Frontal cortex (tissue), 4 donors: Measurements from ENCODE around the gene NUDT11. TPM values are rescaled to one million over a fixed set of nuclear protein-coding genes. Genes with fewer than 3 reads are reported as not detected.
A peak's percentile ranks its signal among the peaks of the same experiment; 100 is the strongest.
"Not testable (repeated sequence)": the region's sequence is repeated elsewhere in the genome, so short reads cannot be mapped to it uniquely, and the experiment has no call there.

Experiments used
- DNase-seq, 2 donors: peaks; one replicate each; pipeline ENCODE4 v3.0.0; 2012; ENCODE audit warnings: low spot score in 2 of 2
- FAIRE-seq: peaks from 2 replicates; lab custom pipeline; 2012; peaks lifted over from hg19 to GRCh38; lab: Jason Lieb, UNC
- total RNA-seq: library from RNA; depleted of rRNA; stranded (reverse); fragments of >200 nt; gene quantifications from one replicate; pipeline ENCODE4 v1.2.3, GENCODE V29; 2014
- donor health status: control.
- donor health status: control.
- donor health status: control.

The NUDT11 gene
- 115 TPM for total RNA-seq

DNA sequence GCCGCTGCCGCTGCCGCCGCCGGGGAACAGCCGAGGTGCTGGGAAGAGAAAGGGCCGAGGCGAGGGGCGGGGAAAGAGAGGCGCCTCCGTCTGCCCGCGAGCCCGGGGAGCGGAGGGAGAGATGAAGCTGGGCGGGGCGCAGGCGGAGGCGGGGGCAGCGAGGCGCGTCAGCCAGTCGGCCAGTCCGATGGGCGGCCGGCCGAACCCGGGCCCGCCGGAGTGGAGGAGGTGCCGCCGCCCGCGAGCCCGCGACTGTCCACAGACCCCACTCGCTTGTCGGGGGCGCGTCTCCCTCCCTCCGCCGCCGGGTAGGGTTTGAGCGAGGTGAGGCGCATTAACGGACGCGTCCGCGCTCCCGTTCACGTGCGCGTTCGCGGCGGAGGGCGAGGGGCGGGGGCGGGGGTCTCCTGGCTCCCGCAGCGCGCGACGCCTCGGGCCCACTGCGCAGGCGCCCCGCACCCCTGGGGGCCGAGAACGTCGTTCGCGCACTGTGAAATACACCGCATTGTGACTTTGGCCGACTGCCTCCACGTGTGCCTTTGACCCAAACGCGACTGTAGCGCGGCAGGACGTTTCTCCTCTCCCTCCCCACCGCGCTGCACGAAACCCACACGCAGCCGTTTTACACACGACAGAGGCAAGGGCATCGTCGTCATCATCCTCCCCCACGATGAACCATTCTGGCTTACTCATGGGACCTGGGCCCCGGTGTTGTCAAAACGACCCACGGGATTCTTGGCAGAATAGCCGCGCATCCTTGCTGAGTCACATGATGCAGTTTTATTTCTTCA is at the start of gene NUDT11:
TSS of gene NUDT11 (minus strand) at position 92 of the 791 bp plus-strand sequence. CDS start 148 bp downstream, outside the sequence.
- FAIRE-seq (no peak), DNase-seq (peak; percentile 28 to 33)

DNA sequence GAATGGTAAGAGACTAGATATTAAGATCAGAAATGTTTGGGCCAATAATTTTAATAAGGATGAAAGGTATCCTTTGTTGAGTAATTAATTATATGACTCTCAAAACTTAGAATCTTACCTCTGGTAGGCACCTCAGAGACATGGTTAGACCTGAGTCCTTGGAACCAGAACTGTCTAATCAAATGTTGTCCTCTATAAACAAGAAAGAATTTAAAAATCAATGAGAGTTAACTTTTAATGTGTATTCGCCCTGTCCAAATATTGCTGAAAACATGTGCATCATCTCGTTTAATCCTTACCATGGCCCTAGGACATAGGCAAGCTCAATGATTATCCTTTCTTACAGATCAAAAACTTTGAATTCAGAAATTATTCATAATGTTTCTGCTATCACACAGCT is 24.0 kb upstream of the NUDT11 start:
- DNase-seq (no peak), FAIRE-seq (no peak)

DNA sequence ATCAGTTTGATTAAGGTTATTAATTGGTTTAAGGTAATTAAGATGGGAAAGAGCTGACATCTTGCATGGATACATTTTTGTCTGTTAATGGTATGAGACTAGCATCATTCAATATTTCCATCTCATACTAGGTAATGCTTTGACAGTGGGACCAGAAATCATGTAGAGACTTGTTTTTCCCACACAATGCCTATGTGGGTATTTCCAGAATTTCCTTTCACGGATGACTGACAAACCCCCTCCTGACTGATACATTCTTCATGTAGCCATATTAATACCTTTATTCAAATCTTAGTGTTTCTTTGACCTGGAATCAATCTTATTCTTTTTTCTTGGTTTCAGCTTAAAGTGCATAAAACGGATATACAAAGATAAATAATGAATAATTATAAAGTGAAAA is 22.7 kb upstream of the NUDT11 start:
- DNase-seq, FAIRE-seq: not testable (repeated sequence)

DNA sequence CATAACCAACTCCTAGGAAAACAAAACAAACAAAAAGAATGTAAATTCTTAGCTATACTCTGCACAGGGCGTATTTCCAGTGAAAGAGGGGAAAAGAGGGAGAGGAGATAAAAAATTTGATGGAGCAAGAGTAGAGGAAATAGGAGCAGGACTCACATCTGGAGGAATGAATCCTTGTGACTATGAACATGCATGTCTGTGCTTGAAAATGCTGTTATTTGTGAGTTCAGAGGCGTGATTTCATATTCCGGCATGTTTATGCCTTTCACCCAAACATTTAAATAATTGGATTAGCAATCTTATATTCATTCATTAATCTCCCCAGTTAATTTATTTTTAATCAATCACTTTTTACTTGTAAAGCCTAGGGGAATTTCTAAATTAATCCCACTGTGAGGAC is 11.2 kb upstream of the NUDT11 start:
- DNase-seq (no peak), FAIRE-seq (no peak)

DNA sequence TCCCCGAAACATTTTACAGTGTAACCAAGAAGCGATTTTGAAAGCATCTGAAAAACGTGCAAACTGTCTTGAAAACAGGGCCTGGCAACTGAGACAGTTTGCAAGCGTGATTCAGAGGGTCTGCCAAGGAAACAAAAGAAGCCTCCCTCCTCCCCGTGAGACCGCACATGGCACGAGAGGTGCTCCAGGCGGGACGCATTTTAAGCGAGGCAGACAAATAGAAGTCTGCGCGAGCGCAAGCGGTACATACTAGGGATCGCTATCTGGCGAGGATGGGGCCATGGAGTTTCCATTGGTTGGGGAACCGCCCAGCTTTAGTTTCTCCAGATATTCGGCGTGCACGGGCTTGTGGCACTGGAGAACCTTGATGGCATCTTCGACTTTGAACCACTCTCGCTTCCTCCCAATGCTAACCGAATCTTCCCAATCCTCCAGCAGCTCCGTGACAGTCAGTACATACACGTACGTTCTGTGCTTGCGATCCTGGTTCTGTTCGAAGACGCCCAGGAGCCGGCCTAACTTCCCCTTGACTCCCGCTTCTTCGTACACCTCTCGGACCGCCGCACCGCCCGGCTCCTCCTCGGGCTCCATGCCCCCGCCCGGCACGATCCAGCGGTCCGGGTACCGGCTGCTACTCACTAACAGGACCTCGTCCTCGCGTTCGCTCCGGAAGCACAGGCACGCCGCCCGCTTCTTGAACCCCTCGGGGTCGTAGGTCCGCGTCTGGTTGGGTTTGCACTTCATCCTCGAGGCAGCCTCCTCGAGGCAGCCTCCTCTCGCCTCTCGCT is 497 bp downstream of the NUDT11 start:
- not testable (repeated sequence) for DNase-seq, FAIRE-seq

DNA sequence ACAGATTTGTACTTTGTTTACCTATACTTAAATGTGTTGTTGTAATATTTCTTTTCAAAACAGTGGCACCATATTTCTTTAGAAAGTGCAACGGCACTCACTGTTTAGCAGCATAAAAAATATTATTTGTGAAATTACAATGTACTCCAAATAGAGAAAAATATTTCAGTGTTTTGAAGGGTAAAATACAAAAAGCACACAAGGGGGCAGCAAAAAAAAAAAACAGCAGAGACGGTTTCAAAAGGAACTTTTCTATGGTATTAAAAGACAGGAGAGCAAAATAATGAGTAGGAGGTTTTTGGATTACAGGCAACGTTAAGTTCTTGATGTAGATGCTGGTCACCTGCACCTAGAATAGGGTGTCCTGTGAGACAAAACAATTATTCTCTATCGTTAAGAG is 2.0 kb downstream of the NUDT11 start:
- FAIRE-seq (no peak), DNase-seq (no peak)

DNA sequence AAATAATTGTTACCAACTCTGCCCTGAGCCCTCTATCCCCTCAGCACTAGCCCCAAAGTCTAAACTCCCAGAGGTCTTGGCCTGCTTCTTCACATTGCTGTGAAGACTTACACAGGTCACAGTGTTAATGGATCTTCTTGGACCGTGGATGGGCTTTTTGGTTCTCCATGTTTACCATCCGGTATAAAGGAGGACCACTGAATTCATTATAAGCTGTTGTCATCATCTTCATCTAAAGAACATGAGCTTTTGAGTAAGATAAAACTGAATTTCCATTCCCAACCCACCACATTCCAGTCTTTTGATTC is 8.5 kb downstream of the NUDT11 start:
- DNase-seq (no peak), FAIRE-seq (no peak)

DNA sequence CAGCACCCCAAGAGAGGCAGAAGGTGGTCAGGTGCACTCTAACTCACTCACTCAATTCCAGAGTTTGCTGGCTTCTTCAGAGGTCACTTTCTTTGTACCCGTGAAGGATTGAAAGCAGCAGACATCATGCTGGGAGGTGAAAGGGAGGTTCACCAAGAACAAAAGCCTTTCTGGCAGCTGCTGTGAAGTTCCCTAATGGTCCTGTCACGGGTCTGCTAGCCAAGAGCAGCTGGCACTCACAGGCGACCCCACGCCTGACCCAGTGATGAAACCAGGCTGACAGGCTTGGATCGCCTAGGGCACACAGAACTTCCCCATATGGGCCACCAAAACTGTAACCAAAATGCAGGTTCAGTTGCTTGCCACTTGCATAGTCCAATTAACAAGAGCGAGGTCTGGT is 11.8 kb downstream of the NUDT11 start:
- FAIRE-seq (no peak), DNase-seq (no peak)

DNA sequence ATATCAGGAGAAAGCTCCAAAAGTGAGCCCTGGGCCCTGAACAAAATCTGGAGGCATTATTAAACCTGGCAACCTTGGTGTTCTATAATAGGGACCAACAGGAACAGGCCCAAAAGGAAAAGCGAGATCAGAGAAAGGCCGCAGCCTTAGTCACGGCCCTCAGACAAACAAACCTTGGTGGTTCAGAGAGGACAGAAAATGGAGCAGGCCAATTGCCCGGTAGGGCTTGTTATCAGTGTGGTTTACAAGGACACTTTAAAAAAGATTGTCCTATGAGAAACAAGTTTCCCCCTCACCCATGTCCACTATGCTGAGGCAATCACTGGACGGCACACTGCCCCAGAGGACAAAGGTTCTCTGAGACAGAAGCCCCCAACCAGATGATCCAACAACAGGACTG is 14.0 kb downstream of the NUDT11 start:
- not testable (repeated sequence) for FAIRE-seq, DNase-seq

DNA sequence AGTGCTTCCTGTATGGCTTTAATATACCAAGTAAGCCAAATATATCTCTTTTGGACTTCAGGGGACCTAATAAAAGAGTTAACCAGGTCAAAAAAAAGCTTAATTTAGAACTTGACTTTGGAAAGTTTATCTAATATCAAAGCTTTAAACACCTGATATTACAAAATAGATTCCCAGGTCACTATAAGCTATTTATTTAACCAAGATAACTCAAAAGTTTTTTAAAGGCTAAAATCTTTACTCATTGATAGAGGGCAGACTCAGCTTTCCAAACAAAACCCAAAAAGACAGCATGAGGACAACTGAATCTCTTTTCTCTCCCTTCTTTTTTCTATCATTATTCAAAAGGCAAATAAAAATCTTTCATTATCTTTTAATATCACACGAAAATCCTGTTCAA is 19.5 kb downstream of the NUDT11 start:
- FAIRE-seq: no peak
- DNase-seq: no peak

DNA sequence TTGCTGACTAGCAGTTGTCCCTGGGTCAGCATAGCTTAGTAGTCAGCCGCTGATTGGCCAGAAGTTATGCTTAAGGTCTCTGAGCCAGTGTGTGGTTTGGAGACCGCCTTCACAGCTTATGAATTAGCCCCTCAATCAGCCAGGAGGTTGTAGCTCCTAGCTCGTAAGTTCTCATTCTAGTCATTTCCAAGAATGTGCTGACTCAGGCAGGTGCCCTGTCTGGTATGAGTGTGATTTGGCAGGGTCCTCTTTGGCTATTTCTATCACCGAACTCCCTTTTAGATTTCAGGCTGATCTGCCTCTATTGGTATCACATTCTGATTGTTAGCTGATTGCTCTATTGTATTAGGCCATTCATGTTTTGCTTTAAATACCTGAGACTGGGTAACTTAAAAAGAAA is 33.1 kb downstream of the NUDT11 start:
- DNase-seq: no peak
- FAIRE-seq: no peak

DNA sequence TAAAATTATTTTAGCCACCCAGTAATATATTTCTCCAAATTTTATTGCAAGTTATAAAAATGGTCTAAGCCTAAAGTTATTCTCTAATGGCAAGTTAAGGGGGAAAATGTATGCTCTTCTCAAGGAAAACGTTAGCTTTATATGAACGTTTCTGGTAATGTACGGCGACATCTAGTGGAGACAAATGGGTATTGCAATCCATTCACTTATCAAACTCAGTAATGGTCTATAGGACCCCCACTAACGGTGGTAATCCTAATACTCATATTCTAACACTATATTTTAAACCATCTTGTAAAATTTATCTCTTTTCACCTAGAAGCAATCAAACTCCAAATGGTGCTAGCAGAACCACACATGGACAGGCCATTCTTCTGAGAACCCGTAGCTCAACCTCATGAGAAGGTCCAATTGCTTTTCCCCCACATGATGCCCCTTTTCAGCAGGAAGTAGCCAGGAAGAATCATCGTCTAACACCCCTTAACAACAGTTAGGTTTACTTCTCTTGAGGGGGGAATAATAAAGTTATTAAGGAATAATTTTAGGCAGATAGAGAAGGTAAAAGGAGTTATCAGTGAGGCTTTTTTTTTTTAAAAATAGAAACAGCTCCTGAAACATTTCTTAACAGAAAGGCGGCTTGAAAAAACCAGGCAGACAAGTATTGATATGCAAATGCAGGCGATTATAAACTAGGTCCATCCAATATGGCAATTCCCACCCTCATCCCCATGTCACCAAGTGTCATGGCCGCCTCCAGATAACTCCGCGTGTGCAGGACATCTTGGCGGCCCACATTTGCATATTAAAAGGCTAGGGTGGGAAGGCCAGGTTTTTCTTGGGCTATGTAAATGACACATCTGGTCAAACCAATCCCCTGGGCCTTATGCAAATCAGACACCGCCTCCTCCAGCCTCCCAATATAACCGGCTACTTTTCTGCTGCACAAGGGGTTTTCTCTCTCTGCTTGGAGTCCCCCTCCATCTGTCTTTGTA is 35.0 kb downstream of the NUDT11 start:
- DNase-seq: no peak

DNA sequence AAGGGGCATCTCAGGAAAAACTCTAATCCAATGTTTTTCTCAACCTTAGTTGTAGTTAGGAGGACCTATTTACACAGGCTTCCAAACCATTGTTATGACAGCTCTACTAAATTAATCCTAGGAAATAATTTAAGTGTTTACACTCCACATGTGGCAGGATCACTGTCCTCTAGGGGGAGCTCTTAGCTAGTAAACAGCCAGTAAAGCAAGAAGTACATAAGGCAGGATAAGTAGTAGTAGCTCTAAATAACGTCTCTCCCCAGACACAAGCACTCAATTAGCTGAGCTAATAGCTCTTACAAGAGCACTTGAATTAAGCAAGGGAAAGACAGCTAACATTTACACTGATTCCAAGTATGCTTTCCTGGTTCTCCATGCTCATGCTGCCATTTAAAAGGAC is 37.3 kb downstream of the NUDT11 start:
- FAIRE-seq: no peak
- no peak for DNase-seq

More for the DNA sequence above, 35.0 kb downstream of the NUDT11 start:
- peak; percentile 70 for FAIRE-seq

DNA sequence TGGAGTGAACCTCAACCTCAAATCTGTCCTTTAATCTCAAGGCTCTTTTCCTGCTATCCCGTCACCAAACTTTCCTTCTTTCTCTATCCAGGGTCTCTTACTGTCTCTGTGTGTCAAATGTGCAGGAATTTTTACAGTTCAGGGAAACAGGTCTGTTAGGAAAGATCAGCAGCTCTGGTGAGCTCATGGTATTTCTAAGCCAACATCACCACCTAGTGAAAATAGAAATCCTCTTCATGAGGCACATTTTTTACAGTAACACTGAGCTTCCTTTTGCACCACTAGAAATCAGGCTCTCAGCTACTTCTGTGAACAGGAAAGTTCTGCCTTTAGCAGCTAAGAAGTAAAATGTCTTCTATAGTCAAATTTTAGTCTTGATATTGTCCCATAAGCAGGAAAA is 39.6 kb downstream of the NUDT11 start:
- no peak for FAIRE-seq
- no peak for DNase-seq

DNA sequence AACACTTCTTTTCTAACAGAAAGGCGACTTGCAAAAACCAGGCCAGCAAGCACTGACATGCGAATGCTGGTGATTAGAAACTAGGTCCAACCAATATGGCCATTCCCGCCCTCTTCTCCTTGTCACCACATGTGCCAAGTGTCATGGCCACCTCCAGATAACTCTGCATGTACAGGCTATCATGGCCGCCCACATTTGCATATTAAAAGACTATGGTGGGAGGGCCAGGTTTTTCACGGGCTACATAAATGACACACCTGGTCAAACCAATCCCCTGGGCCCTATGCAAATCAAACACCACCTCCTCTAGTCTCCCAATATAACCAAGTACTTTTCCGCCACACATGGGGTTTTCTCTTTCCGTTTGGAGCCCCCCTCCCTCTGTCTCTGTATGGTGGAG is 40.1 kb downstream of the NUDT11 start:
- FAIRE-seq: no peak

DNA sequence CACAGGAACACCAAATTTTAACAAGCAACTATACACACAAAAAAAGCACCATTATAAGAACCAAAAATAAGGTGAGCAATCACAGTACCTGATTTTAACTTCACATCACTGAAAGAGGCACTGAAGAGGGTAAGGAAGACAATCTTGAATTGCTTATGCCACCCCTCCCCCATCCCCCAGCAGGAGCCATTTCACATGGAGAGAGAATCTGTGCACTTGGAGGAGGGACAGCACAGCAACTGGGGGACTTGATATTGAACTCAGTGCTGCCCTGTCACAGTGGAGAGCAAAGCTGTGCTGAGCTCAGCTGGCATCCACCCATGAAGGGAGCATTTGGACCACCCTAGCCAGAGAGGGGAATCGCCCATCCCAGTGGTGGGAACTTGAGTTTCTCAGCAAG is 56.0 kb downstream of the NUDT11 start:
- DNase-seq (no peak), FAIRE-seq (no peak)

More for the DNA sequence above, 40.1 kb downstream of the NUDT11 start:
- DNase-seq: no peak
